Liver (tissue), 9 donors: ENCODE measurements around the gene SHROOM1. TPM values are rescaled to one million over a fixed set of nuclear protein-coding genes. Genes with fewer than 3 reads are reported as not detected.

Source experiments
- DNase-seq: peaks from one replicate; pipeline ENCODE4 v3.0.0-alpha.2; 2017; ENCODE audit warnings: low spot score
- H3K27ac ChIP-seq, 2 donors: one replicate each; pipeline ENCODE4 v1.7.0; 2013; ENCODE audit warnings: inconsistent platforms in 2 of 2, low read length in 2 of 2, control low read depth in 1 of 2, low read depth in 1 of 2, mild to moderate bottlenecking in 1 of 2
- H3K27me3 ChIP-seq, 4 donors: one replicate each; pipeline versions ENCODE4 v1.6.1 to v1.7.0; 2013; ENCODE audit warnings: low read length in 3 of 4, inconsistent platforms in 1 of 4, mild to moderate bottlenecking in 1 of 4, moderate library complexity in 1 of 4; ENCODE audit not compliant: control insufficient read depth in 4 of 4, insufficient read depth in 4 of 4
- H3K36me3 ChIP-seq, 4 donors: one replicate each; pipeline versions ENCODE4 v1.6.1 to v1.7.0; 2013; ENCODE audit warnings: low read length in 3 of 4, mild to moderate bottlenecking in 3 of 4, low read depth in 1 of 4, moderate library complexity in 1 of 4; ENCODE audit not compliant: control insufficient read depth in 4 of 4, insufficient read depth in 3 of 4
- H3K4me1 ChIP-seq, 4 donors: one replicate each; pipeline versions ENCODE4 v1.6.1 to v1.7.0; 2013; ENCODE audit warnings: low read length in 3 of 4, mild to moderate bottlenecking in 3 of 4, moderate library complexity in 1 of 4; ENCODE audit not compliant: control insufficient read depth in 4 of 4, insufficient read depth in 4 of 4
- H3K4me3 ChIP-seq, 3 donors: one replicate each; pipeline versions ENCODE4 v1.6.1 to v1.7.0; 2013; ENCODE audit warnings: low read length in 3 of 3, control low read depth in 1 of 3, low read depth in 1 of 3, mild to moderate bottlenecking in 1 of 3
- H3K9ac ChIP-seq, 2 donors: one replicate each; pipeline ENCODE4 v1.7.0; 2013; ENCODE audit warnings: low read length in 2 of 2, mild to moderate bottlenecking in 2 of 2, moderate library complexity in 2 of 2, control low read depth in 1 of 2, low read depth in 1 of 2
- H3K9me3 ChIP-seq, 4 donors: one replicate each; pipeline versions ENCODE4 v1.6.1 to v1.7.0; 2013; ENCODE audit warnings: low read length in 3 of 4; ENCODE audit not compliant: control insufficient read depth in 4 of 4
- EGR1 ChIP-seq, 2 donors: IDR thresholded peaks; 2 replicates each; pipeline ENCODE4 v1.6.1; 2016 to 2018; ENCODE audit warnings: antibody characterized with exemption in 2 of 2, low read depth in 2 of 2
- FOXA1 ChIP-seq: IDR thresholded peaks from 2 replicates; pipeline ENCODE4 v1.6.1; 2016; ENCODE audit warnings: antibody characterized with exemption
- FOXA2 ChIP-seq: IDR thresholded peaks from 2 replicates; pipeline ENCODE4 v1.6.1; 2016; ENCODE audit warnings: antibody characterized with exemption
- GABPA ChIP-seq, 2 donors: IDR thresholded peaks in 1 of 2; conservative IDR thresholded peaks in 1 of 2; 2 replicates each; pipeline ENCODE4 v1.6.1; 2016; ENCODE audit warnings: antibody characterized with exemption in 2 of 2, mild to moderate bottlenecking in 1 of 2, moderate library complexity in 1 of 2
- HNF4A ChIP-seq, 2 donors: conservative IDR thresholded peaks; 2 replicates each; pipeline ENCODE4 v1.6.1; 2016; ENCODE audit warnings: antibody characterized with exemption in 2 of 2, mild to moderate bottlenecking in 2 of 2
- HNF4G ChIP-seq: IDR thresholded peaks from 2 replicates; pipeline ENCODE4 v1.6.1; 2016; ENCODE audit warnings: antibody characterized with exemption
- JUND ChIP-seq, 2 donors: IDR thresholded peaks; 2 replicates each; pipeline ENCODE4 v1.6.1; 2016; ENCODE audit warnings: antibody characterized with exemption in 2 of 2
- NR2F2 ChIP-seq: IDR thresholded peaks from 2 replicates; pipeline ENCODE4 v1.6.1; 2016; ENCODE audit warnings: antibody characterized with exemption
- RAD21 ChIP-seq, 2 donors: IDR thresholded peaks; 2 replicates each; pipeline ENCODE4 v1.6.1; 2016; ENCODE audit warnings: antibody characterized with exemption in 2 of 2, mild to moderate bottlenecking in 2 of 2
- RXRA ChIP-seq, 2 donors: IDR thresholded peaks; 2 replicates each; pipeline ENCODE4 v1.6.1; 2017 to 2018; ENCODE audit warnings: antibody characterized with exemption in 2 of 2, mild to moderate bottlenecking in 1 of 2
- SP1 ChIP-seq: IDR thresholded peaks from 2 replicates; pipeline ENCODE4 v1.6.1; 2018; ENCODE audit warnings: antibody characterized with exemption, mild to moderate bottlenecking
- TAF1 ChIP-seq: conservative IDR thresholded peaks from 2 replicates; pipeline ENCODE4 v1.6.1; 2016; ENCODE audit warnings: antibody characterized with exemption, mild to moderate bottlenecking
- YY1 ChIP-seq: IDR thresholded peaks from 2 replicates; pipeline ENCODE4 v1.6.1; 2016; ENCODE audit warnings: antibody characterized with exemption, mild to moderate bottlenecking
- WGBS: extraction: QIAGEN DNeasy Blood & Tissue Kit; methylation state at CpG from one replicate; pipeline ENCODE4 v1.1.7; 2013; 5-methylcytosine and 5-hydroxymethylcytosine counted together
- polyA plus RNA-seq, 2 donors: library from polyadenylated mRNA; stranded (reverse) in 1 of 2; unstranded in 1 of 2; fragments of 200-250 nt in 1 of 2; fragments of >200 nt in 1 of 2; fragmentation: Nextera tagmentation in 1 of 2; extraction: Ambion mirVana in 1 of 2; gene quantifications; one replicate each; pipeline versions ENCODE4 v1.2.1 to v1.2.3, GENCODE V29; 2013 to 2015
- total RNA-seq, 2 donors: library from RNA; depleted of rRNA; stranded (reverse); fragments of >200 nt; gene quantifications; one replicate each; pipeline ENCODE4 v1.2.3, GENCODE V29; 2014
- TF ChIP-seq, protein P1 (sequence below): IDR thresholded peaks from 2 replicates; pipeline ENCODE4 v1.6.1; 2016; ENCODE audit warnings: antibody characterized with exemption
- TF ChIP-seq, protein P2 (sequence below): IDR thresholded peaks from 2 replicates; pipeline ENCODE4 v1.6.1; 2016; ENCODE audit warnings: antibody characterized with exemption, mild to moderate bottlenecking
- TF ChIP-seq, protein P3 (sequence below): IDR thresholded peaks from 2 replicates; pipeline ENCODE4 v1.6.1; 2016; ENCODE audit warnings: antibody characterized with exemption
- TF ChIP-seq, protein P4 (sequence below): fragments of 150-350 bp; IDR thresholded peaks from 2 replicates; pipeline ENCODE4 v1.5.1; 2017; ENCODE audit warnings: improper control_type of control experiment, low read depth, low read length; ENCODE audit not compliant: missing input control
- TF ChIP-seq, protein P5 (sequence below): IDR thresholded peaks from 2 replicates; pipeline ENCODE4 v1.6.1; 2016; ENCODE audit warnings: antibody characterized with exemption
- donor health status: healthy.
- donor health status: healthy.
- donor health status: healthy.
- donor health status: healthy.
- donor health status: healthy.

SHROOM1 gene
- total and polyA plus RNA-seq, 4 donors = 6.1 to 28.5 (median 18.3) TPM

DNA sequence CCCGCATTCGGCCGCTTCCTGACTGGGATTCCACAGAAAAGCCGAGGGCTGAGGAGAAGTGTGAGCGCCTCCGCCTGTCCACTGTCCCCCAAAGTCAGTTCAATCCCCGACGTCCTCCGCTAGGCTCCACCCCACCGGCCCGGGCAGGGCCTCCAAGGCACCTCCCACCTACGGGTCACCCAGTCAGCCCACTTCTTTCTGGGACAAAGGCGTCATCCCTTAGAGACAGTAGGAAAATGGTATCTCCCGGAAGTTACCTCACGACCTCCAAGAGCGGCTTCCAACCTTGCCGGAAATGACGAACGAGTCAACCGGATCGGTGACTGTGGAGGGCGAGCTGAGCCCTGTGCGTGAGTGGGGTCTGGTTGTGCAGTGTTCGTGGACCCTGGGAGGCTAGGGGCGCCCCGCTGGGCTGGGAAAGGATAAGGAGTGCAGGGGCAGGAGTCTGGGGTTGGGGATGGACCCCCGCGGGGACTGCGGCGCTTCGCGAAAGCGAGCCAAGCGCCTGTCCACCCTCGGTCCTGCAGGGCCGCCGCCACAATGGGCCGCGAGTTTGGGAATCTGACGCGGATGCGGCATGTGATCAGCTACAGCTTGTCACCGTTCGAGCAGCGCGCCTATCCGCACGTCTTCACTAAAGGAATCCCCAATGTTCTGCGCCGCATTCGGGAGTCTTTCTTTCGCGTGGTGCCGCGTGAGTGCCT is 36.0 kb upstream of the SHROOM1 start, which contains the start of the genes GDF9 and UQCRQ:
TSS of gene GDF9 (minus strand) at position 128 of the 704 bp plus-strand sequence. CDS start 1,936 bp downstream, outside the sequence.
TSS of gene UQCRQ (plus strand) at position 301 of the 704 bp plus-strand sequence. CDS start at position 541, 240 bp downstream.
- H3K27ac ChIP-seq = peak within 1 kb of the TSS; percentile 98 to 99
- no peaks in the 10 kb centered on the region for H3K9me3 ChIP-seq
- peak; percentile 97 for TF ChIP-seq NR2F2
- TF ChIP-seq, protein P1, sequence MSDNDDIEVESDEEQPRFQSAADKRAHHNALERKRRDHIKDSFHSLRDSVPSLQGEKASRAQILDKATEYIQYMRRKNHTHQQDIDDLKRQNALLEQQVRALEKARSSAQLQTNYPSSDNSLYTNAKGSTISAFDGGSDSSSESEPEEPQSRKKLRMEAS = peak; percentile 87
- peak; percentile 92 for TF ChIP-seq TAF1
- TF ChIP-seq JUND (IDR thresholded peaks at IDR 0.05) = peak; percentile 90 to 93
- TF ChIP-seq, protein P2, sequence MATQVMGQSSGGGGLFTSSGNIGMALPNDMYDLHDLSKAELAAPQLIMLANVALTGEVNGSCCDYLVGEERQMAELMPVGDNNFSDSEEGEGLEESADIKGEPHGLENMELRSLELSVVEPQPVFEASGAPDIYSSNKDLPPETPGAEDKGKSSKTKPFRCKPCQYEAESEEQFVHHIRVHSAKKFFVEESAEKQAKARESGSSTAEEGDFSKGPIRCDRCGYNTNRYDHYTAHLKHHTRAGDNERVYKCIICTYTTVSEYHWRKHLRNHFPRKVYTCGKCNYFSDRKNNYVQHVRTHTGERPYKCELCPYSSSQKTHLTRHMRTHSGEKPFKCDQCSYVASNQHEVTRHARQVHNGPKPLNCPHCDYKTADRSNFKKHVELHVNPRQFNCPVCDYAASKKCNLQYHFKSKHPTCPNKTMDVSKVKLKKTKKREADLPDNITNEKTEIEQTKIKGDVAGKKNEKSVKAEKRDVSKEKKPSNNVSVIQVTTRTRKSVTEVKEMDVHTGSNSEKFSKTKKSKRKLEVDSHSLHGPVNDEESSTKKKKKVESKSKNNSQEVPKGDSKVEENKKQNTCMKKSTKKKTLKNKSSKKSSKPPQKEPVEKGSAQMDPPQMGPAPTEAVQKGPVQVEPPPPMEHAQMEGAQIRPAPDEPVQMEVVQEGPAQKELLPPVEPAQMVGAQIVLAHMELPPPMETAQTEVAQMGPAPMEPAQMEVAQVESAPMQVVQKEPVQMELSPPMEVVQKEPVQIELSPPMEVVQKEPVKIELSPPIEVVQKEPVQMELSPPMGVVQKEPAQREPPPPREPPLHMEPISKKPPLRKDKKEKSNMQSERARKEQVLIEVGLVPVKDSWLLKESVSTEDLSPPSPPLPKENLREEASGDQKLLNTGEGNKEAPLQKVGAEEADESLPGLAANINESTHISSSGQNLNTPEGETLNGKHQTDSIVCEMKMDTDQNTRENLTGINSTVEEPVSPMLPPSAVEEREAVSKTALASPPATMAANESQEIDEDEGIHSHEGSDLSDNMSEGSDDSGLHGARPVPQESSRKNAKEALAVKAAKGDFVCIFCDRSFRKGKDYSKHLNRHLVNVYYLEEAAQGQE = peak; percentile 92
- TF ChIP-seq GABPA (IDR thresholded peaks at IDR 0.05 in 1 of 2, conservative IDR thresholded peaks at IDR 0.05 in 1 of 2) = peak; percentile 97 to 98
- TF ChIP-seq SP1 = peak; percentile 94
- TF ChIP-seq, protein P3, sequence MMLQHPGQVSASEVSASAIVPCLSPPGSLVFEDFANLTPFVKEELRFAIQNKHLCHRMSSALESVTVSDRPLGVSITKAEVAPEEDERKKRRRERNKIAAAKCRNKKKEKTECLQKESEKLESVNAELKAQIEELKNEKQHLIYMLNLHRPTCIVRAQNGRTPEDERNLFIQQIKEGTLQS = peak; percentile 86
- TF ChIP-seq, protein P4, sequence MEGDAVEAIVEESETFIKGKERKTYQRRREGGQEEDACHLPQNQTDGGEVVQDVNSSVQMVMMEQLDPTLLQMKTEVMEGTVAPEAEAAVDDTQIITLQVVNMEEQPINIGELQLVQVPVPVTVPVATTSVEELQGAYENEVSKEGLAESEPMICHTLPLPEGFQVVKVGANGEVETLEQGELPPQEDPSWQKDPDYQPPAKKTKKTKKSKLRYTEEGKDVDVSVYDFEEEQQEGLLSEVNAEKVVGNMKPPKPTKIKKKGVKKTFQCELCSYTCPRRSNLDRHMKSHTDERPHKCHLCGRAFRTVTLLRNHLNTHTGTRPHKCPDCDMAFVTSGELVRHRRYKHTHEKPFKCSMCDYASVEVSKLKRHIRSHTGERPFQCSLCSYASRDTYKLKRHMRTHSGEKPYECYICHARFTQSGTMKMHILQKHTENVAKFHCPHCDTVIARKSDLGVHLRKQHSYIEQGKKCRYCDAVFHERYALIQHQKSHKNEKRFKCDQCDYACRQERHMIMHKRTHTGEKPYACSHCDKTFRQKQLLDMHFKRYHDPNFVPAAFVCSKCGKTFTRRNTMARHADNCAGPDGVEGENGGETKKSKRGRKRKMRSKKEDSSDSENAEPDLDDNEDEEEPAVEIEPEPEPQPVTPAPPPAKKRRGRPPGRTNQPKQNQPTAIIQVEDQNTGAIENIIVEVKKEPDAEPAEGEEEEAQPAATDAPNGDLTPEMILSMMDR = peak; percentile 20
- TF ChIP-seq YY1 = peak; percentile 94
- TF ChIP-seq HNF4G = peak; percentile 57
- TF ChIP-seq EGR1 (IDR thresholded peaks at IDR 0.05; ENCODE audit: low read depth in 2 of 2) = peak; percentile 71 to 84
- TF ChIP-seq RAD21 (IDR thresholded peaks at IDR 0.05) = peak; percentile 81 to 83
- peak; percentile 63 to 64 for TF ChIP-seq HNF4A (conservative IDR thresholded peaks at IDR 0.05)
- no peak for TF ChIP-seq FOXA1
- TF ChIP-seq, protein P5, sequence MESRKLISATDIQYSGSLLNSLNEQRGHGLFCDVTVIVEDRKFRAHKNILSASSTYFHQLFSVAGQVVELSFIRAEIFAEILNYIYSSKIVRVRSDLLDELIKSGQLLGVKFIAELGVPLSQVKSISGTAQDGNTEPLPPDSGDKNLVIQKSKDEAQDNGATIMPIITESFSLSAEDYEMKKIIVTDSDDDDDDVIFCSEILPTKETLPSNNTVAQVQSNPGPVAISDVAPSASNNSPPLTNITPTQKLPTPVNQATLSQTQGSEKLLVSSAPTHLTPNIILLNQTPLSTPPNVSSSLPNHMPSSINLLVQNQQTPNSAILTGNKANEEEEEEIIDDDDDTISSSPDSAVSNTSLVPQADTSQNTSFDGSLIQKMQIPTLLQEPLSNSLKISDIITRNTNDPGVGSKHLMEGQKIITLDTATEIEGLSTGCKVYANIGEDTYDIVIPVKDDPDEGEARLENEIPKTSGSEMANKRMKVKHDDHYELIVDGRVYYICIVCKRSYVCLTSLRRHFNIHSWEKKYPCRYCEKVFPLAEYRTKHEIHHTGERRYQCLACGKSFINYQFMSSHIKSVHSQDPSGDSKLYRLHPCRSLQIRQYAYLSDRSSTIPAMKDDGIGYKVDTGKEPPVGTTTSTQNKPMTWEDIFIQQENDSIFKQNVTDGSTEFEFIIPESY = peak; percentile 89
- TF ChIP-seq FOXA2 = no peak
- TF ChIP-seq RXRA (IDR thresholded peaks at IDR 0.05) = peak; percentile 90 to 92
- H3K4me3 ChIP-seq = peak within 1 kb of the TSS; percentile 71 to 91 (median 90)
- peaks cover 9 to 43% (median 22%) of the 10 kb centered on the region in 4 donors for H3K4me1 ChIP-seq
- no peaks in the 10 kb centered on the region for H3K27me3 ChIP-seq
- under 1% methylated on average over 55 of the region's 55 CpGs for WGBS
- peak; percentile 92 for DNase-seq
- peaks cover 0 to 15% (median 8%) of the 10 kb centered on the region in 4 donors for H3K36me3 ChIP-seq
- H3K9ac ChIP-seq = peak within 1 kb of the TSS; percentile 94 to 99
